ENCODE data around the gene TRIM9.

TRIM9 gene

GRCh38 chr14:51094901-51095853, at the start of gene TRIM9:
TSS of gene TRIM9 (minus strand) at chr14:51095105. CDS start at chr14:51094939, 166 bp downstream.
- DNase-seq (ENCODE audit: low read depth in 2 of 2), result peak; percentile 81 to 90

GRCh38 chr14:51140856-51141255, 46.0 kb upstream of the TRIM9 start:
- DNase-seq (ENCODE audit: low read depth in 2 of 2), result no peak

GRCh38 chr14:51140338-51140737, 45.4 kb upstream of the TRIM9 start:
- DNase-seq (ENCODE audit: low read depth in 2 of 2), result no peak

- DNase-seq (ENCODE audit: low read depth in 2 of 2), result no peak
These were observed 44.3 kb upstream of the TRIM9 start for GRCh38 chr14:51139121-51139681.

- DNase-seq (ENCODE audit: low read depth in 2 of 2), result no peak
These were observed 43.6 kb upstream of the TRIM9 start for GRCh38 chr14:51138404-51139103.

- DNase-seq (ENCODE audit: low read depth in 2 of 2), result no peak
These were observed 36.6 kb upstream of the TRIM9 start for GRCh38 chr14:51131516-51131915.

GRCh38 chr14:51129130-51129529, 34.2 kb upstream of the TRIM9 start:
- DNase-seq (ENCODE audit: low read depth in 2 of 2), result no peak

GRCh38 chr14:51124029-51124428, 29.1 kb upstream of the TRIM9 start:
- no peak for DNase-seq (ENCODE audit: low read depth in 2 of 2)

- DNase-seq (ENCODE audit: low read depth in 2 of 2), result no peak
These were observed 26.2 kb upstream of the TRIM9 start for GRCh38 chr14:51121096-51121495.

- DNase-seq (ENCODE audit: low read depth in 2 of 2), result no peak
These were observed 24.6 kb upstream of the TRIM9 start for GRCh38 chr14:51119411-51120051.

GRCh38 chr14:51118993-51119392, 24.1 kb upstream of the TRIM9 start:
- DNase-seq (ENCODE audit: low read depth in 2 of 2), result no peak

GRCh38 chr14:51117593-51117992, 22.7 kb upstream of the TRIM9 start:
- no peak for DNase-seq (ENCODE audit: low read depth in 2 of 2)

- no peak for DNase-seq (ENCODE audit: low read depth in 2 of 2)
These were observed 21.8 kb upstream of the TRIM9 start for GRCh38 chr14:51116682-51117081.

GRCh38 chr14:51109651-51110050, 14.7 kb upstream of the TRIM9 start:
- DNase-seq (ENCODE audit: low read depth in 2 of 2), result no peak

- DNase-seq (ENCODE audit: low read depth in 2 of 2), result no peak
These were observed 12.9 kb upstream of the TRIM9 start for GRCh38 chr14:51107801-51108200.

GRCh38 chr14:51104467-51104866, 9.6 kb upstream of the TRIM9 start:
- no peak for DNase-seq (ENCODE audit: low read depth in 2 of 2)

- no peak for DNase-seq (ENCODE audit: low read depth in 2 of 2)
These were observed 2.4 kb upstream of the TRIM9 start for GRCh38 chr14:51097287-51097686.

- DNase-seq (ENCODE audit: low read depth in 2 of 2), result no peak
These were observed 2.0 kb upstream of the TRIM9 start for GRCh38 chr14:51096870-51097269.

GRCh38 chr14:51095854-51096823, 1.2 kb upstream of the TRIM9 start:
- peak in 1 of 2 experiments; percentile 0 for DNase-seq (ENCODE audit: low read depth in 2 of 2)

- peak in 1 of 2 experiments; percentile 3 for DNase-seq (ENCODE audit: low read depth in 2 of 2)
These were observed 553 bp downstream of the TRIM9 start for GRCh38 chr14:51094282-51094821.
